Mesendoderm (in vitro differentiated cells): ENCODE results near the gene ALPL.

Source experiments
- DNase-seq: peaks from one replicate; pipeline ENCODE4 v3.0.0; 2013
- H2AK5ac ChIP-seq: 2 replicates; pipeline ENCODE4 v1.6.1; 2013; ENCODE audit warnings: low read length, inconsistent platforms
- H2BK120ac ChIP-seq: 2 replicates; pipeline ENCODE4 v1.6.1; 2013; ENCODE audit warnings: low read depth, mild to moderate bottlenecking, low read length, moderate library complexity, mixed read lengths
- H2BK15ac ChIP-seq: replicated peaks from 2 replicates; pipeline ENCODE4 v1.6.1; 2013; ENCODE audit warnings: low read depth, mild to moderate bottlenecking, moderate library complexity
- H2BK5ac ChIP-seq: 2 replicates; pipeline ENCODE4 v1.6.1; 2013; ENCODE audit warnings: low read length, inconsistent platforms
- H3K18ac ChIP-seq: 2 replicates; pipeline ENCODE4 v1.6.1; 2013; ENCODE audit warnings: mild to moderate bottlenecking, low read length, mixed read lengths
- H3K23ac ChIP-seq: one replicate; pipeline ENCODE4 v1.6.1; 2013; ENCODE audit warnings: low read length
- H3K27ac ChIP-seq: 2 replicates; pipeline ENCODE4 v1.5.1; 2013; ENCODE audit warnings: low read depth, mild to moderate bottlenecking, inconsistent platforms, low read length, moderate library complexity
- H3K27me3 ChIP-seq: 2 replicates; pipeline ENCODE4 v1.6.1; 2013; ENCODE audit warnings: low read length, control low read depth, mild to moderate bottlenecking, inconsistent platforms; ENCODE audit not compliant: insufficient read depth, poor library complexity
- H3K36me3 ChIP-seq: 2 replicates; pipeline ENCODE4 v1.6.1; 2013; ENCODE audit warnings: low read length, inconsistent platforms; ENCODE audit not compliant: control insufficient read depth, insufficient read depth
- H3K4ac ChIP-seq: one replicate; pipeline ENCODE4 v1.6.1; 2013; ENCODE audit warnings: low read depth, mild to moderate bottlenecking, low read length, moderate library complexity
- H3K4me1 ChIP-seq: 2 replicates; pipeline ENCODE4 v1.6.1; 2013; ENCODE audit warnings: low read depth, low read length, inconsistent platforms; ENCODE audit not compliant: control insufficient read depth
- H3K4me2 ChIP-seq: 2 replicates; pipeline ENCODE4 v1.6.1; 2013; ENCODE audit warnings: low read length
- H3K4me3 ChIP-seq: 2 replicates; pipeline ENCODE4 v1.5.1; 2013; ENCODE audit warnings: mild to moderate bottlenecking, low read length
- H3K56ac ChIP-seq: one replicate; pipeline ENCODE4 v1.6.1; 2013; ENCODE audit warnings: low read length
- H3K79me1 ChIP-seq: 2 replicates; pipeline ENCODE4 v1.6.1; 2013; ENCODE audit warnings: low read length, inconsistent platforms
- H3K79me2 ChIP-seq: 2 replicates; pipeline ENCODE4 v1.6.1; 2013; ENCODE audit warnings: mild to moderate bottlenecking, low read length; ENCODE audit not compliant: control insufficient read depth, insufficient read depth
- H3K9ac ChIP-seq: 2 replicates; pipeline ENCODE4 v1.6.1; 2013; ENCODE audit warnings: low read length, inconsistent platforms
- H4K5ac ChIP-seq: one replicate; pipeline ENCODE4 v1.6.1; 2013; ENCODE audit warnings: low read length
- H4K8ac ChIP-seq: one replicate; pipeline ENCODE4 v1.6.1; 2013; ENCODE audit warnings: low read depth, mild to moderate bottlenecking, control low read depth, low read length, moderate library complexity
- WGBS: extraction: QIAGEN DNeasy Blood & Tissue Kit; methylation state at CpG from one replicate; pipeline ENCODE4 v1.1.7; 2013; ENCODE audit warnings: low lambda C conversion rate, missing lambda C conversion rate; ENCODE audit not compliant: insufficient coverage; ENCODE audit errors: extremely low coverage; 5-methylcytosine and 5-hydroxymethylcytosine counted together

Gene ALPL

DNA sequence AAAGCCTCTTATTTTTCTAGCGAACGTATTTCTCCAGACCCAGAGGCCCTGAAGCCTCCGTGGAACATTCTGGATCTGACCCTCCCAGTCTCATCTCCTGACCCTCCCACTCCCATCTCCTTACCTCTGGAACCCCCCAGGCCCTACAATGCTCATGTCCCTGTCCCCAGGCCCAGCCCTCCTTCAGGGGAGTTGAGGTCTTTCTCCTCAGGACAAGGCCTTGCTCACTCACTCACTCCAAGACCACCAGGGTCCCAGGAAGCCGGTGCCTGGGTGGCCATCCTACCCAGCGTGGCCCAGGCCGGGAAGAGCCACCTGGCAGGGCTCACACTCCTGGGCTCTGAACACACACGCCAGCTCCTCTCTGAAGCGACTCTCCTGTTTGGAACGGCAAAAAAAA lies 68.7 kb downstream of the ALPL start:
- WGBS, result no CpG with 5 or more reads among the region's 9 CpGs
- Histone ChIP-seq H3K4me2 (no peak overlapping the region), H3K79me2 (no peaks in the 10 kb centered on the region), H3K79me1 (no peaks in the 10 kb centered on the region), H2BK120ac (no peak overlapping the region), H3K4me3 (no peak overlapping the region), H3K18ac (no peak overlapping the region), H4K8ac (no peak overlapping the region), H3K4me1 (peaks cover 2% of the 10 kb centered on the region), H3K4ac (no peak overlapping the region), H3K27me3 (no peaks in the 10 kb centered on the region), H3K9ac (no peak overlapping the region), H3K36me3 (no peaks in the 10 kb centered on the region), H4K5ac (no peak overlapping the region), H2BK5ac (no peak overlapping the region), H2AK5ac (no peak overlapping the region), H3K27ac (no peak overlapping the region), H3K23ac (no peak overlapping the region), H3K56ac (peak overlapping the region; percentile 34), H2BK15ac (no peak overlapping the region)
- no peak for DNase-seq

DNA sequence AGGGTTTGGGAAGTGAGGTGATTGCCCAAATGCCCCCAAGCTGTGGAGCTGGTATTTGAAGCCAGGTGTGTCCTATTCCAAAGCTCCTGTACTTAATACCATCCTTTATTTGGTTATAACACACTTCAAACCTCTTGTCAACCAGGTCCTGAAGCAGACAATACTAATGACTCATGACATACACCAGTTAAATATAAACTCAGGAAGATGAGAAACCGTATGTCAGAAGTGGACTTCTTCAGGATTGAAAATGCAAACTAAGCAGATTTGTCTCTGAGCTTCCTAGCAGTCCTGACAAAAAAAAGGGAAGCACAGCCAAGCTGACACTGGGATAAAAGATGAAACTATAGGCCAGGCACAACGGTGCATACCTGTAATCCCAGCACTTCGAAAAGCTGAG lies 70.6 kb downstream of the ALPL start:
- Histone ChIP-seq H3K27me3 (no peaks in the 10 kb centered on the region), H2AK5ac (no peak overlapping the region), H4K8ac (no peak overlapping the region), H4K5ac (no peak overlapping the region), H3K4me2 (no peak overlapping the region), H3K79me2 (no peaks in the 10 kb centered on the region), H3K4me3 (no peak overlapping the region), H3K18ac (no peak overlapping the region), H3K79me1 (no peaks in the 10 kb centered on the region), H3K36me3 (no peaks in the 10 kb centered on the region), H2BK120ac (no peak overlapping the region), H3K4me1 (no peaks in the 10 kb centered on the region), H3K4ac (no peak overlapping the region), H3K56ac (no peak overlapping the region), H3K27ac (no peak overlapping the region), H2BK5ac (no peak overlapping the region), H2BK15ac (no peak overlapping the region), H3K9ac (no peak overlapping the region), H3K23ac (no peak overlapping the region)
- DNase-seq, result no peak
- no CpG with 5 or more reads among the region's 3 CpGs for WGBS

DNA sequence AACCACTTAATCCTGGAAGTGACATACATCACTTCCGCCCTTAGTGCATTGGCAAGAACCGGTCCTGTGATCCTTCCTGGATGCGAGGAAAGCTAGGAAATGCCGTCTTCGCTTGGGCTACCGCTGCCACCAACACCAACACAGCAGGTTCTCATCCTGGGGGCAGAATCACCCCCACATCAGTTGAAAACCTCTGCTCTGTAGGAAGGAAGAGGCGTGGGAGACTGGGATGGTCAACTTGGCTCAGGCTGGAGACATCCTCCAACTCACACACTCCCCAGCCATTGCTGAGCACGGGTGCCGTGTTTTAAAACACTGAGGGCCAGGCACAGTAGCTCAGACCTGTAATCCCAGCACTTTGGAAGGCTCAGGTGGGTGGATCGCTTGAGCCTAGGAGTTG lies 74.9 kb downstream of the ALPL start:
- no peak overlapping the region for H3K27ac ChIP-seq
- H2BK5ac ChIP-seq, result no peak overlapping the region
- H3K36me3 ChIP-seq, result no peaks in the 10 kb centered on the region
- no peak overlapping the region for H3K9ac ChIP-seq
- no peak overlapping the region for H4K5ac ChIP-seq
- no peak overlapping the region for H2BK120ac ChIP-seq
- H3K79me2 ChIP-seq, result no peaks in the 10 kb centered on the region
- no peak for DNase-seq
- whole genome bisulfite sequencing, result no CpG with 5 or more reads among the region's 10 CpGs
- no peak overlapping the region for H3K4me3 ChIP-seq
- no peaks in the 10 kb centered on the region for H3K27me3 ChIP-seq
- H3K56ac ChIP-seq, result no peak overlapping the region
- H3K4me2 ChIP-seq, result no peak overlapping the region
- no peak overlapping the region for H2AK5ac ChIP-seq
- H4K8ac ChIP-seq, result no peak overlapping the region
- no peak overlapping the region for H3K23ac ChIP-seq
- H3K79me1 ChIP-seq, result no peaks in the 10 kb centered on the region
- no peak overlapping the region for H2BK15ac ChIP-seq
- no peak overlapping the region for H3K4ac ChIP-seq
- peaks cover 3% of the 10 kb centered on the region for H3K4me1 ChIP-seq
- no peak overlapping the region for H3K18ac ChIP-seq

DNA sequence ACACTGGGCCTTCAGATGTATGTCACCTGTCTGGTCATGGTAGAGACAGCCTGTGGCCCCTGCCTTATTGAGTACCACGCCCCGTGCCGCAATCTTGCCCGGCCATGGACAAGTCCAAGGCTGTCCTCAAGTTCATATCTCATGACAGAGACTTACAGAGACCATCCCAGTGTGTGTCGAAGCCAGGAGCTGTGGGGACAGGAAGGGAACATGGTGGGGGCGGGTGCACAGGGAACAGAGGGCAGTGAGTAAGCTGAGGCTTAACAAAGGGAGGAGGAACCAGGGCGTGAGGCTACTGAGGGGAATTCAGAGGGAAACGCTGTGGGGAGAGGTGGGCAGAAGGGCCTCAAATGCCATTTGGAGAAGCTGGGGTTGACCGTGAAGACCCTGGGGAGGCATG lies 75.8 kb downstream of the ALPL start:
- H3K4me3 ChIP-seq, result no peak overlapping the region
- no peak overlapping the region for H3K56ac ChIP-seq
- no peak overlapping the region for H3K9ac ChIP-seq
- no peak for DNase-seq
- no peak overlapping the region for H2BK15ac ChIP-seq
- WGBS, result no CpG with 5 or more reads among the region's 9 CpGs
- H2BK120ac ChIP-seq, result no peak overlapping the region
- no peak overlapping the region for H3K4ac ChIP-seq
- H4K5ac ChIP-seq, result no peak overlapping the region
- no peaks in the 10 kb centered on the region for H3K79me2 ChIP-seq
- no peaks in the 10 kb centered on the region for H3K27me3 ChIP-seq
- peak overlapping the region; percentile 51 for H2AK5ac ChIP-seq
- H3K23ac ChIP-seq, result no peak overlapping the region
- H3K27ac ChIP-seq, result no peak overlapping the region
- no peak overlapping the region for H3K18ac ChIP-seq
- H3K36me3 ChIP-seq, result no peaks in the 10 kb centered on the region
- H4K8ac ChIP-seq, result no peak overlapping the region
- no peak overlapping the region for H3K4me2 ChIP-seq
- peak overlapping the region; percentile 35 for H2BK5ac ChIP-seq
- peaks cover 3% of the 10 kb centered on the region for H3K4me1 ChIP-seq
- H3K79me1 ChIP-seq, result no peaks in the 10 kb centered on the region

DNA sequence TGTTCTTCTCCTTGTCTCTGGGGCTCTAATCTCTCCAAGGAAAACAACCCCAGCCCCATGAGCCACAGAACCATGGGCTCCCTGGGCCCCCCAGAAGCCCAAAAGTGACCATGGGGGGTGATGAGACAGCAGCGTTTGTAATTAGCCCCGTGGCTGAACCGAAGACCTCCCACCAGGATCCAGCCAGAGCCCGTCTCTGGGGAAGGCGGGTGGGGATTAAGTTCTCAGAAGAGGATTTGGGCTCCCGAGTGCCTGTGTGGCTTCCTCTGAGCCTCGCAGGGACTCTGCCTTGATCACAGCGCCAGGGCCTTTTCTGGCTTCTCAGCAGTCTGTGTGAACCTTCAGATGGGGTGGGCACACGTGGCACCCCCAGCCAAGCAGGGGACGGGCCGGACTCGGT lies 77.0 kb downstream of the ALPL start:
- Histone ChIP-seq H3K27me3 (no peaks in the 10 kb centered on the region), H3K27ac (no peak overlapping the region)

DNA sequence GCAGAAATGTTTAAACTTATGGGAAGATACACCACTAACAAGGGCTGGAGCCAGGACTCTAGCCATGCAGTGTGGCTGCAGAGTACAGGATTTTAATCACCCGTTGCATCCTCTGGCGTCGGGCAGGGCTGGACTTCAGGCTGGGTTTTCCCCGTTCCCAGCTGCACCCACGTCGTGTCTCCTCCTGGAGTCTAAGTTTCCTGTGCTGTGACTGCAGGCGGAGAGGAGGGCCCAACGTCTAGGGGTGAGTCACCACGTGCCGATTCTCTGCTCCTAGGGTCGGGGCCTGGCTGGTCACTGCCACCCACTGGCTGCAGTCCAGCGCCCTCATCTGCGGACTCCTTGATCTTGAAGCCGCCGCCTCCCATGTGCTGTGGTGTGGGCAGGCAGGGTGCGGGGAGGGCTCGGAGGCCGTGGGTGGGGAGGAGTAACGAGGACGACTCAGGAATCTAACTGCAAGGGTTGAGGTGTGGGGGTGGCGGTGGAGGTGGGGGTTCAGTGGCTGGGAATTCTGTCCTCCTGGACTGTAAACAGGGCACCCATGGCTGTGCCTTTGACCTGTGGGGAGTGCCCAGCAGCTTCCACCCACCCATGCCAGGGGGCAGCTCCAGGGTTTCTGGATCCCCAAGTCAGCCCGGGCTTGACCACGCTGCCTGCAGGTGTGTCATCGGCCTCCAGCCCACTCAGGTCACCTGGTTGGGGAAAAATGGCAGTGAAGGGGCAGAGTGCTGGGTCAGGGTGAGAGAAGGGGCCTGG lies 77.8 kb downstream of the ALPL start:
- Histone ChIP-seq H3K79me1 (no peaks in the 10 kb centered on the region), H2BK120ac (no peak overlapping the region), H3K4ac (no peak overlapping the region), H3K4me3 (no peak overlapping the region), H3K27me3 (no peaks in the 10 kb centered on the region), H4K8ac (no peak overlapping the region), H2BK15ac (no peak overlapping the region), H3K4me2 (no peak overlapping the region), H3K18ac (no peak overlapping the region), H3K27ac (no peak overlapping the region), H3K23ac (peak overlapping the region; percentile 80), H3K56ac (peak overlapping the region; percentile 49), H3K36me3 (no peaks in the 10 kb centered on the region), H4K5ac (no peak overlapping the region), H2AK5ac (no peak overlapping the region), H2BK5ac (no peak overlapping the region), H3K9ac (no peak overlapping the region), H3K79me2 (no peaks in the 10 kb centered on the region), H3K4me1 (peaks cover 3% of the 10 kb centered on the region)
- DNase-seq, result peak; percentile 67
- WGBS, result no CpG with 5 or more reads among the region's 24 CpGs

More for the DNA sequence above, 77.0 kb downstream of the ALPL start:
- Histone ChIP-seq H2BK5ac (no peak overlapping the region), H4K8ac (no peak overlapping the region), H2BK120ac (no peak overlapping the region), H3K4ac (no peak overlapping the region), H3K79me2 (no peaks in the 10 kb centered on the region), H3K18ac (no peak overlapping the region), H3K4me1 (peaks cover 3% of the 10 kb centered on the region), H3K23ac (peak overlapping the region; percentile 80), H2AK5ac (no peak overlapping the region), H3K79me1 (no peaks in the 10 kb centered on the region), H3K9ac (no peak overlapping the region), H3K4me2 (no peak overlapping the region), H2BK15ac (no peak overlapping the region), H3K4me3 (no peak overlapping the region), H3K56ac (peak overlapping the region; percentile 42), H3K36me3 (no peaks in the 10 kb centered on the region), H4K5ac (no peak overlapping the region)
- no CpG with 5 or more reads among the region's 12 CpGs for WGBS
- no peak for DNase-seq
